SU-DHL-6 (cell line): Measurements from ENCODE around the gene AFF3.

Experiments
- H2AFZ ChIP-seq: fragments of 200-600 bp; sonication (generic); 2 replicates; pipeline ENCODE4 v1.6.1; 2014; ENCODE audit warnings: low read depth, mild to moderate bottlenecking, moderate library complexity, mixed read lengths, antibody characterized with exemption, low read length; ENCODE audit not compliant: severe bottlenecking
- H3F3A ChIP-seq: fragments of 200-600 bp; shearing (Covaris generic); 2 replicates; pipeline ENCODE4 v1.6.0; 2016; ENCODE audit warnings: antibody characterized with exemption, mild to moderate bottlenecking; ENCODE audit not compliant: insufficient read depth
- H3K27ac ChIP-seq: fragments of 200-600 bp; sonication (generic); 2 replicates; pipeline ENCODE4 v1.5.1; 2016; ENCODE audit warnings: low read depth, mild to moderate bottlenecking, low read length, moderate library complexity, mixed read lengths
- H3K27me3 ChIP-seq: fragments of 200-600 bp; sonication (generic), shearing (Covaris generic); 2 replicates; pipeline ENCODE4 v1.6.0; 2014; ENCODE audit warnings: mild to moderate bottlenecking, low read length
- H3K36me3 ChIP-seq: fragments of 200-600 bp; sonication (generic); 2 replicates; pipeline ENCODE4 v1.6.1; 2014; ENCODE audit warnings: mild to moderate bottlenecking, low read length, mixed read lengths
- H3K4me2 ChIP-seq: fragments of 300-600, 200-600 bp; shearing (Covaris generic), sonication (generic); 2 replicates; pipeline ENCODE4 v1.6.0; 2014; ENCODE audit warnings: low read length, low read depth, mild to moderate bottlenecking; ENCODE audit not compliant: poor library complexity, severe bottlenecking
- H3K4me3 ChIP-seq: fragments of 200-600 bp; sonication (generic); 2 replicates; pipeline ENCODE4 v1.5.1; 2014; ENCODE audit warnings: antibody characterized with exemption, low read length, mild to moderate bottlenecking, mixed read lengths; ENCODE audit not compliant: insufficient read depth, poor library complexity, severe bottlenecking
- H3K79me2 ChIP-seq: fragments of 200-600 bp; sonication (generic); 2 replicates; pipeline ENCODE4 v1.6.1; 2014; ENCODE audit warnings: mild to moderate bottlenecking, low read length, moderate library complexity; ENCODE audit not compliant: insufficient read depth
- H3K9ac ChIP-seq: fragments of 200-600 bp; sonication (generic); 2 replicates; pipeline ENCODE4 v1.7.0; 2014; ENCODE audit warnings: mild to moderate bottlenecking, low read length
- H3K9me2 ChIP-seq: fragments of 200-600 bp; sonication (generic); replicated peaks from 2 replicates; pipeline ENCODE4 v1.6.1; 2014; ENCODE audit warnings: low read length; ENCODE audit not compliant: insufficient read depth
- H3K9me3 ChIP-seq: fragments of 200-600 bp; sonication (generic); 2 replicates; pipeline ENCODE4 v1.6.1; 2014; ENCODE audit warnings: low read length, mixed read lengths; ENCODE audit not compliant: insufficient read depth
- H4K20me1 ChIP-seq: fragments of 200-600 bp; sonication (generic); 2 replicates; pipeline ENCODE4 v1.6.1; 2014; ENCODE audit warnings: low read depth, mild to moderate bottlenecking, antibody characterized with exemption, low read length, moderate library complexity, mixed read lengths
- CTCF ChIP-seq: fragments of 200-600 bp; sonication (generic); IDR thresholded peaks from one replicate; pipeline ENCODE4 v1.5.1; 2017; ENCODE audit warnings: antibody characterized with exemption, mild to moderate bottlenecking, low read length, moderate library complexity; ENCODE audit not compliant: insufficient read depth, poor library complexity, severe bottlenecking
- EZH2phosphoT487 ChIP-seq: fragments of 200-600 bp; sonication (generic), shearing (Covaris generic); conservative IDR thresholded peaks from 2 replicates; pipeline ENCODE4 v1.6.1; 2018; ENCODE audit warnings: mild to moderate bottlenecking, antibody characterized with exemption, low read length, moderate library complexity, mixed read lengths

AFF3 gene

GRCh38 chr2:99675130-99675661 lies 467.2 kb downstream of the AFF3 start:
- Histone ChIP-seq H3K4me3 (no peak overlapping the region), H2AFZ (no peak overlapping the region), H3K9me2 (no peaks in the 10 kb centered on the region), H3K36me3 (no peaks in the 10 kb centered on the region), H3F3A (0 out of 2 replicates have a peak, but pooled peaks cover 3% of the 10 kb centered on the region), H3K27me3 (no peaks in the 10 kb centered on the region), H3K79me2 (no peaks in the 10 kb centered on the region), H3K9me3 (no peaks in the 10 kb centered on the region), H3K27ac (no peak overlapping the region), H3K9ac (no peak overlapping the region), H3K4me2 (no peak overlapping the region), H4K20me1 (no peaks in the 10 kb centered on the region)
- no peak for TF ChIP-seq EZH2phosphoT487
- TF ChIP-seq CTCF, result no peak

- Histone ChIP-seq H4K20me1 (no peaks in the 10 kb centered on the region), H3K4me2 (no peak overlapping the region), H3K9me3 (no peaks in the 10 kb centered on the region), H3K9ac (no peak overlapping the region), H3F3A (0 out of 2 replicates have a peak, but pooled peaks cover 3% of the 10 kb centered on the region), H3K27me3 (no peaks in the 10 kb centered on the region), H2AFZ (no peak overlapping the region), H3K4me3 (no peak overlapping the region), H3K79me2 (no peaks in the 10 kb centered on the region), H3K9me2 (no peaks in the 10 kb centered on the region), H3K27ac (no peak overlapping the region), H3K36me3 (no peaks in the 10 kb centered on the region)
- TF ChIP-seq EZH2phosphoT487 (no peak), CTCF (no peak)
These were observed 468.3 kb downstream of the AFF3 start for GRCh38 chr2:99674090-99674489.

GRCh38 chr2:99672766-99673350 lies 469.5 kb downstream of the AFF3 start:
- no peak for TF ChIP-seq EZH2phosphoT487
- TF ChIP-seq CTCF, result no peak

More at GRCh38 chr2:99672766-99673350, 469.5 kb downstream of the AFF3 start:
- Histone ChIP-seq H3K9me3 (no peaks in the 10 kb centered on the region), H3K4me3 (no peak overlapping the region), H4K20me1 (no peaks in the 10 kb centered on the region), H3K4me2 (no peak overlapping the region), H3K27me3 (no peaks in the 10 kb centered on the region), H2AFZ (no peak overlapping the region), H3K9ac (no peak overlapping the region), H3F3A (0 out of 2 replicates have a peak, but pooled peaks cover 3% of the 10 kb centered on the region), H3K79me2 (no peaks in the 10 kb centered on the region), H3K9me2 (no peaks in the 10 kb centered on the region), H3K27ac (no peak overlapping the region), H3K36me3 (no peaks in the 10 kb centered on the region)
